GM23338 (cell line): ENCODE data around the gene PARD3.

Source experiments
- CREB1 ChIP-seq: fragments of 250-450 bp; sonication (Bioruptor Pico); IDR thresholded peaks from 2 replicates; pipeline ENCODE4 v1.5.0; 2020; ENCODE audit warnings: low read depth, mild to moderate bottlenecking, moderate library complexity
- EZH2 ChIP-seq: fragments of 200-600 bp; sonication (generic); IDR thresholded peaks from one replicate; pipeline ENCODE4 v1.8.0; 2017; ENCODE audit warnings: antibody characterized with exemption, mild to moderate bottlenecking, low read depth; ENCODE audit not compliant: unreplicated experiment
- EZH2phosphoT487 ChIP-seq: fragments of 200-600 bp; sonication (generic); IDR thresholded peaks from one replicate; pipeline ENCODE4 v1.8.1; 2018; ENCODE audit warnings: antibody characterized with exemption; ENCODE audit not compliant: unreplicated experiment
- JUNB ChIP-seq: IDR thresholded peaks from one replicate; pipeline ENCODE4 v1.6.1; 2016; ENCODE audit warnings: antibody characterized with exemption; ENCODE audit not compliant: unreplicated experiment
- POLR2AphosphoS5 ChIP-seq: IDR thresholded peaks from 2 replicates; pipeline ENCODE4 v1.6.1; 2016; ENCODE audit warnings: antibody characterized with exemption, low read depth
- STAT1 ChIP-seq: IDR thresholded peaks from one replicate; pipeline ENCODE4 v1.6.1; 2016; ENCODE audit warnings: antibody characterized with exemption; ENCODE audit not compliant: unreplicated experiment
- TF ChIP-seq, protein P1 (sequence below), 2 experiments: fragments of 200-600 bp in 1 of 2; sonication (generic) in 1 of 2; conservative IDR thresholded peaks; 2 replicates each; pipeline versions ENCODE4 v1.5.1 to v1.6.1; 2016 to 2017; ENCODE audit warnings: antibody characterized with exemption in 2 of 2, low read depth in 2 of 2, mild to moderate bottlenecking in 2 of 2, moderate library complexity in 1 of 2
- TF ChIP-seq, protein P2 (sequence below): IDR thresholded peaks from one replicate; pipeline ENCODE4 v1.6.1; 2018; ENCODE audit warnings: antibody characterized with exemption; ENCODE audit not compliant: unreplicated experiment
- TF ChIP-seq, protein P3 (sequence below): IDR thresholded peaks from 2 replicates; pipeline ENCODE4 v1.6.1; 2016; ENCODE audit warnings: antibody characterized with exemption
- TF ChIP-seq, protein P4 (sequence below): fragments of 250-450 bp; sonication (Bioruptor Pico); IDR thresholded peaks from 2 replicates; pipeline ENCODE4 v1.5.0; 2020; ENCODE audit warnings: mild to moderate bottlenecking, moderate library complexity

DNA sequence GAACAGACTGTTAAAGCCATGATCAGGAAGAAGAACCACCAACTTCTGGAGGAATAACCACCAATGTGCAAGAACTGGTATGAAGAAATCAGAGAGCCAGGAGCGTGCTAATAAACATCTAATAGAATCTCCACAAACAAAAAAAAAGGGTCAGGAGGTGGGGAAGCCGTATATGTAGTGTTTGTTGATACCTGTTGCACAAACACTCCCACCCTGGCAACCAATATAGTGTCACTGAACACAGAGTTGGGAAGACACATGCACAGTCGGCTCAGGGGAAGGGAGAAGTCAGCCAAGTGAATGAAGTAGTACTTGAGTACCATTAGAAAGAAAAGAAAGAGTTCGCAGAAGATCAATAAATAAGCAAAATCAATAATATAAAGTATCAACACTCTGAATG, 400.1 kb downstream of the PARD3 start:
- TF ChIP-seq, protein P1, sequence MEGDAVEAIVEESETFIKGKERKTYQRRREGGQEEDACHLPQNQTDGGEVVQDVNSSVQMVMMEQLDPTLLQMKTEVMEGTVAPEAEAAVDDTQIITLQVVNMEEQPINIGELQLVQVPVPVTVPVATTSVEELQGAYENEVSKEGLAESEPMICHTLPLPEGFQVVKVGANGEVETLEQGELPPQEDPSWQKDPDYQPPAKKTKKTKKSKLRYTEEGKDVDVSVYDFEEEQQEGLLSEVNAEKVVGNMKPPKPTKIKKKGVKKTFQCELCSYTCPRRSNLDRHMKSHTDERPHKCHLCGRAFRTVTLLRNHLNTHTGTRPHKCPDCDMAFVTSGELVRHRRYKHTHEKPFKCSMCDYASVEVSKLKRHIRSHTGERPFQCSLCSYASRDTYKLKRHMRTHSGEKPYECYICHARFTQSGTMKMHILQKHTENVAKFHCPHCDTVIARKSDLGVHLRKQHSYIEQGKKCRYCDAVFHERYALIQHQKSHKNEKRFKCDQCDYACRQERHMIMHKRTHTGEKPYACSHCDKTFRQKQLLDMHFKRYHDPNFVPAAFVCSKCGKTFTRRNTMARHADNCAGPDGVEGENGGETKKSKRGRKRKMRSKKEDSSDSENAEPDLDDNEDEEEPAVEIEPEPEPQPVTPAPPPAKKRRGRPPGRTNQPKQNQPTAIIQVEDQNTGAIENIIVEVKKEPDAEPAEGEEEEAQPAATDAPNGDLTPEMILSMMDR (conservative IDR thresholded peaks at IDR 0.05; ENCODE audit: low read depth in 2 of 2): no peak
- TF ChIP-seq EZH2phosphoT487 (no peak), POLR2AphosphoS5 (no peak), EZH2 (no peak), JUNB (no peak), STAT1 (no peak), CREB1 (CRISPR knock-in tag) (no peak)
- TF ChIP-seq, protein P2, sequence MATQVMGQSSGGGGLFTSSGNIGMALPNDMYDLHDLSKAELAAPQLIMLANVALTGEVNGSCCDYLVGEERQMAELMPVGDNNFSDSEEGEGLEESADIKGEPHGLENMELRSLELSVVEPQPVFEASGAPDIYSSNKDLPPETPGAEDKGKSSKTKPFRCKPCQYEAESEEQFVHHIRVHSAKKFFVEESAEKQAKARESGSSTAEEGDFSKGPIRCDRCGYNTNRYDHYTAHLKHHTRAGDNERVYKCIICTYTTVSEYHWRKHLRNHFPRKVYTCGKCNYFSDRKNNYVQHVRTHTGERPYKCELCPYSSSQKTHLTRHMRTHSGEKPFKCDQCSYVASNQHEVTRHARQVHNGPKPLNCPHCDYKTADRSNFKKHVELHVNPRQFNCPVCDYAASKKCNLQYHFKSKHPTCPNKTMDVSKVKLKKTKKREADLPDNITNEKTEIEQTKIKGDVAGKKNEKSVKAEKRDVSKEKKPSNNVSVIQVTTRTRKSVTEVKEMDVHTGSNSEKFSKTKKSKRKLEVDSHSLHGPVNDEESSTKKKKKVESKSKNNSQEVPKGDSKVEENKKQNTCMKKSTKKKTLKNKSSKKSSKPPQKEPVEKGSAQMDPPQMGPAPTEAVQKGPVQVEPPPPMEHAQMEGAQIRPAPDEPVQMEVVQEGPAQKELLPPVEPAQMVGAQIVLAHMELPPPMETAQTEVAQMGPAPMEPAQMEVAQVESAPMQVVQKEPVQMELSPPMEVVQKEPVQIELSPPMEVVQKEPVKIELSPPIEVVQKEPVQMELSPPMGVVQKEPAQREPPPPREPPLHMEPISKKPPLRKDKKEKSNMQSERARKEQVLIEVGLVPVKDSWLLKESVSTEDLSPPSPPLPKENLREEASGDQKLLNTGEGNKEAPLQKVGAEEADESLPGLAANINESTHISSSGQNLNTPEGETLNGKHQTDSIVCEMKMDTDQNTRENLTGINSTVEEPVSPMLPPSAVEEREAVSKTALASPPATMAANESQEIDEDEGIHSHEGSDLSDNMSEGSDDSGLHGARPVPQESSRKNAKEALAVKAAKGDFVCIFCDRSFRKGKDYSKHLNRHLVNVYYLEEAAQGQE: no peak
- TF ChIP-seq, protein P3, sequence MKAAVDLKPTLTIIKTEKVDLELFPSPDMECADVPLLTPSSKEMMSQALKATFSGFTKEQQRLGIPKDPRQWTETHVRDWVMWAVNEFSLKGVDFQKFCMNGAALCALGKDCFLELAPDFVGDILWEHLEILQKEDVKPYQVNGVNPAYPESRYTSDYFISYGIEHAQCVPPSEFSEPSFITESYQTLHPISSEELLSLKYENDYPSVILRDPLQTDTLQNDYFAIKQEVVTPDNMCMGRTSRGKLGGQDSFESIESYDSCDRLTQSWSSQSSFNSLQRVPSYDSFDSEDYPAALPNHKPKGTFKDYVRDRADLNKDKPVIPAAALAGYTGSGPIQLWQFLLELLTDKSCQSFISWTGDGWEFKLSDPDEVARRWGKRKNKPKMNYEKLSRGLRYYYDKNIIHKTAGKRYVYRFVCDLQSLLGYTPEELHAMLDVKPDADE: no peak
- TF ChIP-seq, protein P4, sequence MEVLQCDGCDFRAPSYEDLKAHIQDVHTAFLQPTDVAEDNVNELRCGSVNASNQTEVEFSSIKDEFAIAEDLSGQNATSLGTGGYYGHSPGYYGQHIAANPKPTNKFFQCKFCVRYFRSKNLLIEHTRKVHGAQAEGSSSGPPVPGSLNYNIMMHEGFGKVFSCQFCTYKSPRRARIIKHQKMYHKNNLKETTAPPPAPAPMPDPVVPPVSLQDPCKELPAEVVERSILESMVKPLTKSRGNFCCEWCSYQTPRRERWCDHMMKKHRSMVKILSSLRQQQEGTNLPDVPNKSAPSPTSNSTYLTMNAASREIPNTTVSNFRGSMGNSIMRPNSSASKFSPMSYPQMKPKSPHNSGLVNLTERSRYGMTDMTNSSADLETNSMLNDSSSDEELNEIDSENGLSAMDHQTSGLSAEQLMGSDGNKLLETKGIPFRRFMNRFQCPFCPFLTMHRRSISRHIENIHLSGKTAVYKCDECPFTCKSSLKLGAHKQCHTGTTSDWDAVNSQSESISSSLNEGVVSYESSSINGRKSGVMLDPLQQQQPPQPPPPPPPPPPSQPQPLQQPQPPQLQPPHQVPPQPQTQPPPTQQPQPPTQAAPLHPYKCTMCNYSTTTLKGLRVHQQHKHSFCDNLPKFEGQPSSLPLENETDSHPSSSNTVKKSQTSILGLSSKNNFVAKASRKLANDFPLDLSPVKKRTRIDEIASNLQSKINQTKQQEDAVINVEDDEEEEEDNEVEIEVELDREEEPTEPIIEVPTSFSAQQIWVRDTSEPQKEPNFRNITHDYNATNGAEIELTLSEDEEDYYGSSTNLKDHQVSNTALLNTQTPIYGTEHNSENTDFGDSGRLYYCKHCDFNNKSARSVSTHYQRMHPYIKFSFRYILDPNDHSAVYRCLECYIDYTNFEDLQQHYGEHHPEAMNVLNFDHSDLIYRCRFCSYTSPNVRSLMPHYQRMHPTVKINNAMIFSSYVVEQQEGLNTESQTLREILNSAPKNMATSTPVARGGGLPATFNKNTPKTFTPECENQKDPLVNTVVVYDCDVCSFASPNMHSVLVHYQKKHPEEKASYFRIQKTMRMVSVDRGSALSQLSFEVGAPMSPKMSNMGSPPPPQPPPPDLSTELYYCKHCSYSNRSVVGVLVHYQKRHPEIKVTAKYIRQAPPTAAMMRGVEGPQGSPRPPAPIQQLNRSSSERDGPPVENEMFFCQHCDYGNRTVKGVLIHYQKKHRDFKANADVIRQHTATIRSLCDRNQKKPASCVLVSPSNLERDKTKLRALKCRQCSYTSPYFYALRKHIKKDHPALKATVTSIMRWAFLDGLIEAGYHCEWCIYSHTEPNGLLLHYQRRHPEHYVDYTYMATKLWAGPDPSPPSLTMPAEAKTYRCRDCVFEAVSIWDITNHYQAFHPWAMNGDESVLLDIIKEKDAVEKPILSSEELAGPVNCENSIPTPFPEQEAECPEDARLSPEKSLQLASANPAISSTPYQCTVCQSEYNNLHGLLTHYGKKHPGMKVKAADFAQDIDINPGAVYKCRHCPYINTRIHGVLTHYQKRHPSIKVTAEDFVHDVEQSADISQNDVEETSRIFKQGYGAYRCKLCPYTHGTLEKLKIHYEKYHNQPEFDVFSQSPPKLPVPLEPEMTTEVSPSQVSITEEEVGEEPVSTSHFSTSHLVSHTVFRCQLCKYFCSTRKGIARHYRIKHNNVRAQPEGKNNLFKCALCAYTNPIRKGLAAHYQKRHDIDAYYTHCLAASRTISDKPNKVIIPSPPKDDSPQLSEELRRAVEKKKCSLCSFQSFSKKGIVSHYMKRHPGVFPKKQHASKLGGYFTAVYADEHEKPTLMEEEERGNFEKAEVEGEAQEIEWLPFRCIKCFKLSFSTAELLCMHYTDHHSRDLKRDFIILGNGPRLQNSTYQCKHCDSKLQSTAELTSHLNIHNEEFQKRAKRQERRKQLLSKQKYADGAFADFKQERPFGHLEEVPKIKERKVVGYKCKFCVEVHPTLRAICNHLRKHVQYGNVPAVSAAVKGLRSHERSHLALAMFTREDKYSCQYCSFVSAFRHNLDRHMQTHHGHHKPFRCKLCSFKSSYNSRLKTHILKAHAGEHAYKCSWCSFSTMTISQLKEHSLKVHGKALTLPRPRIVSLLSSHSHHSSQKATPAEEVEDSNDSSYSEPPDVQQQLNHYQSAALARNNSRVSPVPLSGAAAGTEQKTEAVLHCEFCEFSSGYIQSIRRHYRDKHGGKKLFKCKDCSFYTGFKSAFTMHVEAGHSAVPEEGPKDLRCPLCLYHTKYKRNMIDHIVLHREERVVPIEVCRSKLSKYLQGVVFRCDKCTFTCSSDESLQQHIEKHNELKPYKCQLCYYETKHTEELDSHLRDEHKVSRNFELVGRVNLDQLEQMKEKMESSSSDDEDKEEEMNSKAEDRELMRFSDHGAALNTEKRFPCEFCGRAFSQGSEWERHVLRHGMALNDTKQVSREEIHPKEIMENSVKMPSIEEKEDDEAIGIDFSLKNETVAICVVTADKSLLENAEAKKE: no peak
